ENCODE results near the gene LBHD2. TPM values are rescaled to one million over a fixed set of nuclear protein-coding genes. Genes with fewer than 3 reads are reported as not detected.
A peak's percentile ranks its signal among the peaks of the same experiment; 100 is the strongest.

The LBHD2 gene
- total RNA-seq, 1 donor from 2014 or later, result not detected

DNA sequence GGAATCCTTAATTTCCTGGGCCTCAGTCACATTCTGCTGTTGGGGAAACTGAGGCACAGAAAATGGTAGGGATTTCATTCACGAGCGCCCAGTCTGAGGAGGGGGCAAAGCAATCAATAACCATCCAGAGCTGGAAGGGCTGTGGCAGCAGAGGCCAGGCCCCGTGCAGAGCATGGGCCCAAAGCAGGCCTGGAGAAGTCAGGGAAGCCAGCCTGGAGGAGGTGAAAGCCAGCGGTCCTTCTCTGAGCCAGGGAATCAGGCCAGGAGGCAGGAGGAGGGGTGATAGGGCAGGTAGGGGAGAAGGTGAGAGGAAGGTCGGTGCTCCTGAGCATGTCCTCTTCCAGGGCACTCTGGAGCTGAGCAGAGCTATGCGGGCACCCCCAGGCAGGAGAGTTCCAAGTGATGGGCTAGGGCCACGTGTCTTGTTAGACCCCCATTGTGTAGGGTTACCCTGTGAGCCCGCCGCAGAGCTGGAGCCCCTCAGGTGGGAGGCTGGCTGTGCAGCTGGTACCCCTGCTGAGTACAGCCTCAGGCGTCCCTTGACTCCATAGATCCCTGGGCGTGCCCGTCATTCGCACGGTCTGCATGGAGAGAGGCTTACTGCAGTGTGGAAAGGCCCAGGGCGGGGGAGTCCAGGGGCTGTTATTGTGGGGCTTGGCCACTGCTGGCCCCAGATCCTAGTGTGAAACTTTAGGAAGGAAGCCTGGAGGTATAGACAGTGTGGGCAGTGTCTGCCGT lies 44.0 kb downstream of the LBHD2 start:
- Mint-ChIP-seq H3K4me3 (peak overlapping the region; percentile 58), H3K27me3 (peaks cover 13% of the 10 kb centered on the region), H3K36me3 (no peaks in the 10 kb centered on the region), H3K9me3 (no peaks in the 10 kb centered on the region), H3K27ac (peak overlapping the region; percentile 61), H3K4me1 (ENCODE audit: unreplicated experiment) (peaks cover 27% of the 10 kb centered on the region)
- TF ChIP-seq CTCF (conservative IDR thresholded peaks at IDR 0.05), result no peak
- no peak for DNase-seq (ENCODE audit: extremely low spot score, unreplicated experiment)

GRCh38 chr14:103128631-103129300 lies 44.8 kb downstream of the LBHD2 start:
- Mint-ChIP-seq H3K27ac (peak overlapping the region; percentile 70), H3K4me3 (peak overlapping the region; percentile 58), H3K4me1 (ENCODE audit: unreplicated experiment) (peaks cover 27% of the 10 kb centered on the region), H3K36me3 (no peaks in the 10 kb centered on the region), H3K27me3 (peaks cover 13% of the 10 kb centered on the region), H3K9me3 (no peaks in the 10 kb centered on the region)
- TF ChIP-seq CTCF (conservative IDR thresholded peaks at IDR 0.05), result no peak
- no peak for DNase-seq (ENCODE audit: extremely low spot score, unreplicated experiment)

- peaks cover 9% of the 10 kb centered on the region for H3K27me3 Mint-ChIP-seq
- DNase-seq (ENCODE audit: extremely low spot score, unreplicated experiment), result no peak
- no peaks in the 10 kb centered on the region for H3K9me3 Mint-ChIP-seq
- H3K4me1 Mint-ChIP-seq (ENCODE audit: unreplicated experiment), result peaks cover 27% of the 10 kb centered on the region
- H3K36me3 Mint-ChIP-seq, result peaks cover under 1% of the 10 kb centered on the region
- peak overlapping the region; percentile 44 for H3K4me3 Mint-ChIP-seq
- peak overlapping the region; percentile 70 for H3K27ac Mint-ChIP-seq
- no peak for TF ChIP-seq CTCF (conservative IDR thresholded peaks at IDR 0.05)
Observed at GRCh38 chr14:103129301-103130016, 45.4 kb downstream of the LBHD2 start.

- Mint-ChIP-seq H3K27me3 (peaks cover 8% of the 10 kb centered on the region), H3K4me3 (peak overlapping the region; percentile 61), H3K4me1 (ENCODE audit: unreplicated experiment) (peaks cover 27% of the 10 kb centered on the region), H3K27ac (peak overlapping the region; percentile 86), H3K9me3 (no peaks in the 10 kb centered on the region), H3K36me3 (peaks cover 5% of the 10 kb centered on the region)
- no peak for DNase-seq (ENCODE audit: extremely low spot score, unreplicated experiment)
- TF ChIP-seq CTCF (conservative IDR thresholded peaks at IDR 0.05), result no peak
Observed at GRCh38 chr14:103130017-103130764, 46.2 kb downstream of the LBHD2 start.

- TF ChIP-seq CTCF (conservative IDR thresholded peaks at IDR 0.05), result no peak
- Mint-ChIP-seq H3K9me3 (no peaks in the 10 kb centered on the region), H3K36me3 (peaks cover 5% of the 10 kb centered on the region), H3K4me3 (peak overlapping the region; percentile 61), H3K27ac (peak overlapping the region; percentile 86), H3K27me3 (peaks cover 4% of the 10 kb centered on the region), H3K4me1 (ENCODE audit: unreplicated experiment) (peaks cover 27% of the 10 kb centered on the region)
- DNase-seq (ENCODE audit: extremely low spot score, unreplicated experiment), result no peak
Observed at GRCh38 chr14:103130965-103131364, 47.0 kb downstream of the LBHD2 start.

Data from type B pancreatic cell (in vitro differentiated cells).